ENCODE results near the gene IQSEC1.

- TF ChIP-seq CTCF (optimal IDR thresholded peaks at IDR 0.05 in 1 of 3, IDR thresholded peaks at IDR 0.05 in 1 of 3, conservative IDR thresholded peaks at IDR 0.05 in 1 of 3; ENCODE audit: extremely low read depth in 1 of 3, insufficient read depth in 2 of 3, low read length in 3 of 3), result no peak
- TF ChIP-seq EZH2 (IDR thresholded peaks at IDR 0.05; ENCODE audit: low read length), result no peak
Observed at GRCh38 chr3:12910356-12911099, 162.7 kb downstream of the IQSEC1 start.
